ENCODE results near the gene ZCCHC24.
A peak's percentile ranks its signal among the peaks of the same experiment; 100 is the strongest.

The ZCCHC24 gene

GRCh38 chr10:79445161-79445976 is at the start of gene ZCCHC24:
TSS of gene ZCCHC24 (minus strand) at chr10:79445624. CDS start at chr10:79445440, 184 bp downstream.
- DNase-seq (ENCODE audit: low read depth in 1 of 2, low spot score in 1 of 2), result peak; percentile 88 to 89

DNA sequence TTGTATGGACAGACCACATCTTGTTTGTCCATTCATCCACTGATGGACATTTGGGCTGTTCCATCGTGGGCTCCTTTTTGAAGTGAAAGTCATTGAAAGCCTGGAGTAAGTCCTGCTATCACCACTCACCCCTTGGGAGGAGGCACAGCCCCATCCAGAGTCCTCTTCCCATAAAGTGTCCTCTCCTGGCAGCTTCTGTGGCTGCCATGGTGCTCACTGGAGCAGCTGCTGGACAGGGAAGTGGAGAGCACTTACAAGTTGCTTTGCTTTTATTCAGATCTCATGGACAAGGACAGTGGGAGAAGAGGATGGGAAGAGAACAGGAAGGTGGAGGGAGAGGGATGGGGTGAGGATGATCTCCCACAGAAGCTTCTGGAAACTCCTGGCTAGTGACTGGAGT is 48.4 kb upstream of the ZCCHC24 start:
- DNase-seq (ENCODE audit: low read depth in 1 of 2, low spot score in 1 of 2), result no peak

DNA sequence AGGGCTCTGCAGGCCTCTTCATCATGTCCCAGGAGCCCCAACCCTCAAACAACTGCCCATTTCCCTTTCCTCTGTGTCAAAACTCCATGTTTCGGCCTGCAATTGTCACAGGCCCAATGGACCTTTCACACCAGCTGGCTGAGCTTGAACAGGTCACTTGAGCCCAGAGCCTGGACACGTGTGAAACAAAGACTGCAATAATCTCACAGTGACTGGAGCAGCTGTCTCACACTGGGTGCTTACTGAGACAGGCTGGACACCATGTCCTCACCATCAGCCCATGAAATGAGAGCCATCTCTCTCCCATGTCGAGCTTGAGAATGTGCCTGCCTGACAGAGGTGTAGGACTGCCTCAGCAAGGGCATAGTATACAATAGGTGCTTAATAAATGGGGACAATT is 47.4 kb upstream of the ZCCHC24 start:
- DNase-seq (ENCODE audit: low read depth in 1 of 2, low spot score in 1 of 2), result no peak

DNA sequence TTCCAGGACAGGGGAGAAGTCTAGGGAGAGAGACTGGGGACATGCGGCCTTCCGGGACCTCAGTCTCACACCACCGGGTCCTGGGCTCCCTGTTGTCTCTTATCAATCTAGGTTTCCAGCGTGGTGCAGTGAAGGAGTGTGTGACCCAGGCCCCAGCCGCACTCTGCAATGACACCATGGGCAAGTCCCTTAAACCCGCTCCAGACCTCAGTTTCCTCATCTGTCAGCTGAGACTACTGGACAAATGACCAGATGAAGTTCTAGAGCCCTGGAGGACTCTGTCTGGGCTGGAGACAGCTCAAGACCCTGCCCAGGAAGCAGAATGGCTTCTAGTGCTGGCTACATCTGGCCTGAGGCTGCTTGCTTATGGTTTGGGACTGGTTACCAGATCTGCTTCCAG is 46.8 kb upstream of the ZCCHC24 start:
- DNase-seq (ENCODE audit: low read depth in 1 of 2, low spot score in 1 of 2), result no peak

DNA sequence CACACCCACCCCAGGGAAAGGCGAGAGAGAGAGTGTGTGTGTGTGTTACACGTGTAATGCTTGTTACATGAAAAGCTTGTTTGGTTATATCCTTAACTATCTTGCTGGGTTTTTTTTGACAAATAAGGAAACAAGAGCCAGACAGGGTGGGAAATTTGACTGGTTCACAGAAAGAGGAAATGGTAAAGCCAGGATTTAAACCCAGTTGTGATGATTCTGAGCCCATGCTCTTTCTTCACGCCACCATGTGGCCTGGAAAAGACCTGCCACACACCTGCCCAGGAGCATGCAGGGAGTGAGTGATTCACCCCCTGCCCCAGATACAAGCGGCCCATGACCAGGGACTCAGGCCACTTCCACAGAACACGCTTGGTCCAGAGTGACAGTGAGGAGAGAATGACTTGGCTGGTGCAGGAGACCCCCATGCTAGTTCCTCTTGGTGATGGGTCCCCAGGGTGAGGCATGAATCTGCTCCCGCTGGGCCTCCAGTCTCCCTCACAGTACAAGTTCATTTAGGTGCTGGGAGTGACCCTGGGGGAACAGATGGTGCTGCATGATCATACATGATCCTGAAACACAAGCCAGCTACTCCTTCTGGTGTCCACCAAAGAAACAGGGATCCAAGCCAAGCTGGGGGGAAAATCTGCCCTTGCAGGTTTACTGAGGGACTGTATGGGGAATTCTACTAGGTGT is 45.9 kb upstream of the ZCCHC24 start:
- DNase-seq (ENCODE audit: low read depth in 1 of 2, low spot score in 1 of 2), result no peak

- no peak for DNase-seq (ENCODE audit: low read depth in 1 of 2, low spot score in 1 of 2)
Observed at GRCh38 chr10:79490400-79491142, 45.1 kb upstream of the ZCCHC24 start.

GRCh38 chr10:79488870-79489269 is 43.4 kb upstream of the ZCCHC24 start:
- DNase-seq (ENCODE audit: low read depth in 1 of 2, low spot score in 1 of 2), result no peak

DNA sequence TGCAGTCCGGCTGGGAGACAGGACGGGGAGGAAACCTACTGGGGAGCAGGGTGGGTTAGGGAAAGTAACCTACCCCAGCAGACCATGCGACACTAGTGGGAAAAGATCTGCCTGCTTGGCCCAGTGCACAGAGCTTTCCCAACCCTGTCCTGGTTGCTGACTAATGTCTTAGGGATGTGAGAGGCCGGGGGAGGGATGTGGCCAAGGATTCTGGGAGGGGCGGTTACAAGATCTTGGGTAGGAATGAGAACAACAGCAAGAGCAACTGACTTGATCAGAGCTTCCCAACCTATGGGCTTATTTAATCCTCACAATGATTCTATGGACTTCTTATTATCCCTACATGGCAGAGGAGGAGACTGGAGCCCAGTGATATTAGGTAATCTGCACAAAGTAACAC is 42.9 kb upstream of the ZCCHC24 start:
- no peak for DNase-seq (ENCODE audit: low read depth in 1 of 2, low spot score in 1 of 2)

GRCh38 chr10:79487296-79488194 is 42.1 kb upstream of the ZCCHC24 start:
- DNase-seq (ENCODE audit: low read depth in 1 of 2, low spot score in 1 of 2), result no peak

- DNase-seq (ENCODE audit: low read depth in 1 of 2, low spot score in 1 of 2), result no peak
Observed at GRCh38 chr10:79484476-79484875, 39.1 kb upstream of the ZCCHC24 start.

GRCh38 chr10:79483948-79484347 is 38.5 kb upstream of the ZCCHC24 start:
- DNase-seq (ENCODE audit: low read depth in 1 of 2, low spot score in 1 of 2), result no peak

GRCh38 chr10:79483299-79483698 is 37.9 kb upstream of the ZCCHC24 start:
- no peak for DNase-seq (ENCODE audit: low read depth in 1 of 2, low spot score in 1 of 2)

DNA sequence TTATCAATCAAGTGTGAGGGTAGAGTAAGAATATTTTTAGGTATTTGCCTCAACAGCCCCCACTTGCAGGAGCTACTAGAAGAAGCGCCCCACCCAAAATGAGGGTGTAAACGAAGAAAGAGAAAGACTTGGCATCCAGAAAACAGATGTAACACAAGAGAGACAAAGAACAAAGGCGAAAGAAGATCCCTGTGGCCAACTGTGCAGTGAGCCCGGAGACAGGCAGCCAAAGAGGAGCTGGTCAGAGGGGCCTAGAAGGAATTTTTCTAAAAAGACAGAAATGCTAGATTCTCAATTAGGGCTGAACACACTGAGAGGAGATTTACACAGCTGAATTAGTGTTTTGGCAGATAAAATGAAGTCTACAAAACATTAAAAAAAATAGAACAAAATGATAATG is 37.3 kb upstream of the ZCCHC24 start:
- DNase-seq (ENCODE audit: low read depth in 1 of 2, low spot score in 1 of 2), result no peak

GRCh38 chr10:79482304-79482703 is 36.9 kb upstream of the ZCCHC24 start:
- DNase-seq (ENCODE audit: low read depth in 1 of 2, low spot score in 1 of 2), result no peak

GRCh38 chr10:79479283-79479909 is 34.0 kb upstream of the ZCCHC24 start:
- no peak for DNase-seq (ENCODE audit: low read depth in 1 of 2, low spot score in 1 of 2)

GRCh38 chr10:79477456-79477855 is 32.0 kb upstream of the ZCCHC24 start:
- no peak for DNase-seq (ENCODE audit: low read depth in 1 of 2, low spot score in 1 of 2)

GRCh38 chr10:79476645-79477044 is 31.2 kb upstream of the ZCCHC24 start:
- DNase-seq (ENCODE audit: low read depth in 1 of 2, low spot score in 1 of 2), result no peak

- no peak for DNase-seq (ENCODE audit: low read depth in 1 of 2, low spot score in 1 of 2)
Observed at GRCh38 chr10:79475877-79476276, 30.5 kb upstream of the ZCCHC24 start.

DNA sequence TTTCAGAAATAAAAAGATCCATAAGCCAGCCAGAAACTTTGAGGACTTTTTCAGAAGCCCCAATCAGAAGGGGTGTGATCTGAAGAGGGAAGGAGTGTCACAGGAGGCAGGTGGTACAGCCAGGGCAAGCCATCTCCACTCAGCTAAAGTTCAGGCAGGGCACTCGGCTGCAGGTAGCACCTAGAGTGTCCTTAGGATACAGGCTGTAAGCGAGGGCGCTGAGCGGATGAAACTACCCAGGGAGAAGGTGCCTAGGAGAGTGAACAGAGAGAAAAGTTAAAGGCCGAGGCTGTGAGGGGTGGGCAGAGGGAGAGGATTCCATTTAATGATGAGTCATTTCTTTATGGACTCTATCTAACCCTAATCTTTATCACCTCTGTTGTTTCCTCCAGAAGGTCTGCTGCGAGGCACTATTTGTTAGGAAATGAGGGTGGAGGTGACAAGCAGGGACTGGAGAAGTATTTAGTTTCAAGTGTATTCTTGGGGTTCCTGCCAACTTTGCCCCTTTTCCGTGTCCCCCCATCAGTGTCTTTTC is 29.8 kb upstream of the ZCCHC24 start:
- no peak for DNase-seq (ENCODE audit: low read depth in 1 of 2, low spot score in 1 of 2)

DNA sequence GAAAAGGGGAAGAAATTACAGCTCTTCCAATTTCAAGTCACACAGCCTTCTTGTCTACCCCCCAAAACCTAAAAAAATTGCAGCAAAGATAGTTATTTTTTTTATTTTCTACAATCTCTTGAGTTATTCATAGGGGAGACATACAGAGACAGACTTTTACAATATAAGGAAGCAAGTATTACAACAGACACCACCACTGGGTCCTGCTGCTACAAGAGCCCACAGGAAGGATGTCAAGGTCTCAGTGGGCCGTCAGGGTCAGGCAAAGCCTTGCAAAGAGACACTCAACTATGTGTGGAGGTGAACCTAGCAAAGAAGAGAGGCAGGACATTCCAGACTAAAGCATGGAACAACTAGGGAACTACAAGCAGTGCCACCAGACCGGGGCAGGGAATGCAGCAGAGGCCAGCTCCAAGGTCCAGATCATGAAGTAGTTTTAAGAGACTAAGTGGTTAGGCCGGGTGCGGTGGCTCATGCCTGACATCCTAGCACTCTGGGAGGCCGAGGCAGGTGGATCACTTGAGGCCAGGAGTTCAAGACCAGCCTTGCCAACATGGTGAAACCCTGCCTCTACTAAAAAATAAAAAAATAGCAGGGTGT is 28.2 kb upstream of the ZCCHC24 start:
- DNase-seq (ENCODE audit: low read depth in 1 of 2, low spot score in 1 of 2), result no peak
